ENCODE data around the gene RASA4B. TPM values are rescaled to one million over a fixed set of nuclear protein-coding genes. Genes with fewer than 3 reads are reported as not detected.

Gene RASA4B
- total and polyA plus RNA-seq, 2 experiments from 2014 or later = 0.99 to 1.5 TPM

DNA sequence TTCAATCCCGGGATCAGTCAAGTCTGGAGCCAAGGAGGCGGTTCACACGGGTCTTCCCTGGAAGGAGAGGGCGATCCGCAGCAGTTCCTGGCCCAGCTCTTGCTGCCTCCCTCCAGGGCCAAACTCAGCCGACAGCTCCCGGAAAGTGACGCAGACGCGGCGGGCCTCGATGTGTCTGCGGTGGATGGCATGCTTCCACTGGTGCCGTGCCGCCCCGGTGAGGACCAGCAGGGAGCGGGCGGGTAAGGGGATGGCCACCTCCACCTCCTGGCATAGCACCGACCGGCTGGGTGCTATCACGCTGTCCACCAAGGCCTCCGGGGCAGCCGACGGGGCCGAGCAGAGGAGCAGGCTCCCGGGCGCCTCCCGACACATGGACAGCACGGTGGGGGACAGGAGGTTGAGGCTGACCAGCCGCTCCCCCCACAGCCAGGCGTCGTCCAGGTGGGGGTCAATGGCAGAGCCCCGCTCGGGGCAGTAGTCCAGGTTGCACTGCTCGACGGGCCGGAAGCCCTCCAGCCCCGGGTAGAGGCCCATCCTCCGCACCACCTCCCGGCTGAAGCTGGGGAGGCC lies 60.1 kb downstream of the RASA4B start (continued):
- TF ChIP-seq, protein P1, sequence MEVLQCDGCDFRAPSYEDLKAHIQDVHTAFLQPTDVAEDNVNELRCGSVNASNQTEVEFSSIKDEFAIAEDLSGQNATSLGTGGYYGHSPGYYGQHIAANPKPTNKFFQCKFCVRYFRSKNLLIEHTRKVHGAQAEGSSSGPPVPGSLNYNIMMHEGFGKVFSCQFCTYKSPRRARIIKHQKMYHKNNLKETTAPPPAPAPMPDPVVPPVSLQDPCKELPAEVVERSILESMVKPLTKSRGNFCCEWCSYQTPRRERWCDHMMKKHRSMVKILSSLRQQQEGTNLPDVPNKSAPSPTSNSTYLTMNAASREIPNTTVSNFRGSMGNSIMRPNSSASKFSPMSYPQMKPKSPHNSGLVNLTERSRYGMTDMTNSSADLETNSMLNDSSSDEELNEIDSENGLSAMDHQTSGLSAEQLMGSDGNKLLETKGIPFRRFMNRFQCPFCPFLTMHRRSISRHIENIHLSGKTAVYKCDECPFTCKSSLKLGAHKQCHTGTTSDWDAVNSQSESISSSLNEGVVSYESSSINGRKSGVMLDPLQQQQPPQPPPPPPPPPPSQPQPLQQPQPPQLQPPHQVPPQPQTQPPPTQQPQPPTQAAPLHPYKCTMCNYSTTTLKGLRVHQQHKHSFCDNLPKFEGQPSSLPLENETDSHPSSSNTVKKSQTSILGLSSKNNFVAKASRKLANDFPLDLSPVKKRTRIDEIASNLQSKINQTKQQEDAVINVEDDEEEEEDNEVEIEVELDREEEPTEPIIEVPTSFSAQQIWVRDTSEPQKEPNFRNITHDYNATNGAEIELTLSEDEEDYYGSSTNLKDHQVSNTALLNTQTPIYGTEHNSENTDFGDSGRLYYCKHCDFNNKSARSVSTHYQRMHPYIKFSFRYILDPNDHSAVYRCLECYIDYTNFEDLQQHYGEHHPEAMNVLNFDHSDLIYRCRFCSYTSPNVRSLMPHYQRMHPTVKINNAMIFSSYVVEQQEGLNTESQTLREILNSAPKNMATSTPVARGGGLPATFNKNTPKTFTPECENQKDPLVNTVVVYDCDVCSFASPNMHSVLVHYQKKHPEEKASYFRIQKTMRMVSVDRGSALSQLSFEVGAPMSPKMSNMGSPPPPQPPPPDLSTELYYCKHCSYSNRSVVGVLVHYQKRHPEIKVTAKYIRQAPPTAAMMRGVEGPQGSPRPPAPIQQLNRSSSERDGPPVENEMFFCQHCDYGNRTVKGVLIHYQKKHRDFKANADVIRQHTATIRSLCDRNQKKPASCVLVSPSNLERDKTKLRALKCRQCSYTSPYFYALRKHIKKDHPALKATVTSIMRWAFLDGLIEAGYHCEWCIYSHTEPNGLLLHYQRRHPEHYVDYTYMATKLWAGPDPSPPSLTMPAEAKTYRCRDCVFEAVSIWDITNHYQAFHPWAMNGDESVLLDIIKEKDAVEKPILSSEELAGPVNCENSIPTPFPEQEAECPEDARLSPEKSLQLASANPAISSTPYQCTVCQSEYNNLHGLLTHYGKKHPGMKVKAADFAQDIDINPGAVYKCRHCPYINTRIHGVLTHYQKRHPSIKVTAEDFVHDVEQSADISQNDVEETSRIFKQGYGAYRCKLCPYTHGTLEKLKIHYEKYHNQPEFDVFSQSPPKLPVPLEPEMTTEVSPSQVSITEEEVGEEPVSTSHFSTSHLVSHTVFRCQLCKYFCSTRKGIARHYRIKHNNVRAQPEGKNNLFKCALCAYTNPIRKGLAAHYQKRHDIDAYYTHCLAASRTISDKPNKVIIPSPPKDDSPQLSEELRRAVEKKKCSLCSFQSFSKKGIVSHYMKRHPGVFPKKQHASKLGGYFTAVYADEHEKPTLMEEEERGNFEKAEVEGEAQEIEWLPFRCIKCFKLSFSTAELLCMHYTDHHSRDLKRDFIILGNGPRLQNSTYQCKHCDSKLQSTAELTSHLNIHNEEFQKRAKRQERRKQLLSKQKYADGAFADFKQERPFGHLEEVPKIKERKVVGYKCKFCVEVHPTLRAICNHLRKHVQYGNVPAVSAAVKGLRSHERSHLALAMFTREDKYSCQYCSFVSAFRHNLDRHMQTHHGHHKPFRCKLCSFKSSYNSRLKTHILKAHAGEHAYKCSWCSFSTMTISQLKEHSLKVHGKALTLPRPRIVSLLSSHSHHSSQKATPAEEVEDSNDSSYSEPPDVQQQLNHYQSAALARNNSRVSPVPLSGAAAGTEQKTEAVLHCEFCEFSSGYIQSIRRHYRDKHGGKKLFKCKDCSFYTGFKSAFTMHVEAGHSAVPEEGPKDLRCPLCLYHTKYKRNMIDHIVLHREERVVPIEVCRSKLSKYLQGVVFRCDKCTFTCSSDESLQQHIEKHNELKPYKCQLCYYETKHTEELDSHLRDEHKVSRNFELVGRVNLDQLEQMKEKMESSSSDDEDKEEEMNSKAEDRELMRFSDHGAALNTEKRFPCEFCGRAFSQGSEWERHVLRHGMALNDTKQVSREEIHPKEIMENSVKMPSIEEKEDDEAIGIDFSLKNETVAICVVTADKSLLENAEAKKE (CRISPR knock-in tag; IDR thresholded peaks at IDR 0.05) = no peak
- TF ChIP-seq STAT1 (IDR thresholded peaks at IDR 0.05; ENCODE audit: unreplicated experiment) = no peak
- TF ChIP-seq, protein P2, sequence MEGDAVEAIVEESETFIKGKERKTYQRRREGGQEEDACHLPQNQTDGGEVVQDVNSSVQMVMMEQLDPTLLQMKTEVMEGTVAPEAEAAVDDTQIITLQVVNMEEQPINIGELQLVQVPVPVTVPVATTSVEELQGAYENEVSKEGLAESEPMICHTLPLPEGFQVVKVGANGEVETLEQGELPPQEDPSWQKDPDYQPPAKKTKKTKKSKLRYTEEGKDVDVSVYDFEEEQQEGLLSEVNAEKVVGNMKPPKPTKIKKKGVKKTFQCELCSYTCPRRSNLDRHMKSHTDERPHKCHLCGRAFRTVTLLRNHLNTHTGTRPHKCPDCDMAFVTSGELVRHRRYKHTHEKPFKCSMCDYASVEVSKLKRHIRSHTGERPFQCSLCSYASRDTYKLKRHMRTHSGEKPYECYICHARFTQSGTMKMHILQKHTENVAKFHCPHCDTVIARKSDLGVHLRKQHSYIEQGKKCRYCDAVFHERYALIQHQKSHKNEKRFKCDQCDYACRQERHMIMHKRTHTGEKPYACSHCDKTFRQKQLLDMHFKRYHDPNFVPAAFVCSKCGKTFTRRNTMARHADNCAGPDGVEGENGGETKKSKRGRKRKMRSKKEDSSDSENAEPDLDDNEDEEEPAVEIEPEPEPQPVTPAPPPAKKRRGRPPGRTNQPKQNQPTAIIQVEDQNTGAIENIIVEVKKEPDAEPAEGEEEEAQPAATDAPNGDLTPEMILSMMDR (conservative IDR thresholded peaks at IDR 0.05; ENCODE audit: low read depth in 2 of 2) = no peak
- TF ChIP-seq NANOG (IDR thresholded peaks at IDR 0.05; ENCODE audit: borderline replicate concordance) = no peak
- TF ChIP-seq JUNB (IDR thresholded peaks at IDR 0.05; ENCODE audit: unreplicated experiment) = no peak

DNA sequence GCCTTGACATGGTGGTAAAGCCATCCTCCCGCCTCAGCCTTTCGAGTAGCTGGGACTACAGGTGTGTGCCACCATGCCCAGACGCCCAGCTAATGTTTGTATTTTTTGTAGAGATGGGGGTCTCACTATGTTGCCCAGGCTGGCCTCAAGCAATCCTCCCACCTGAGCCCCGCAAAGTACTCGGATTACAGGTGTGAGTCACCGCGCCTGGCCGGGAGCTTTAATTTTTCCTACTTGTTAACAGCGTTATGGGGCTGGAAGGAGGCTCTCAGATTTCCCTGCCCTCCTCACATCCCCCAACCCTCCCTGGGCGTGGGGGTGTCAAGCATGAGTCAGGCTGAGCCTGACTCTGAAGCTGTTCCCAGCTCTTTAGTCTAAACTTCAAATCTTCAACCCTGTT lies 61.2 kb downstream of the RASA4B start:
- H3K4me1 ChIP-seq (ENCODE audit: insufficient read depth) = no peaks in the 10 kb centered on the region
- H3K79me2 ChIP-seq (replicated peaks; ENCODE audit: insufficient read depth) = no peaks in the 10 kb centered on the region
- Mint-ChIP-seq H3K4me1 (peaks cover 3% of the 10 kb centered on the region; the same call in 1 of the 3 replicates), H3K9me3 (no peaks in the 10 kb centered on the region), H3K36me3 (ENCODE audit: low read depth) (peaks cover 25% of the 10 kb centered on the region), H3K27ac (no peak overlapping the region), H3K27me3 (ENCODE audit: insufficient read depth, low read depth, poor library complexity) (peaks cover 6% of the 10 kb centered on the region), H3K4me3 (no peak overlapping the region)
- H3F3A ChIP-seq (replicated peaks; ENCODE audit: low read depth) = no peaks in the 10 kb centered on the region
- H3K36me3 ChIP-seq (ENCODE audit: insufficient read depth) = peaks cover 7% of the 10 kb centered on the region; the same call in 1 of the 2 replicates
- ATAC-seq = no peak
- H3K27ac ChIP-seq (ENCODE audit: low read depth) = no peak overlapping the region
- no peak overlapping the region for H3K4me3 ChIP-seq
- H2AFZ ChIP-seq = no peak overlapping the region
- H3K4me2 ChIP-seq = no peak overlapping the region
- no peaks in the 10 kb centered on the region for H3K9me2 ChIP-seq (ENCODE audit: insufficient read depth)
- H3K27me3 ChIP-seq (ENCODE audit: insufficient read depth) = no peaks in the 10 kb centered on the region
- no peak for DNase-seq (ENCODE audit: low spot score)
- H4K20me1 ChIP-seq (replicated peaks; ENCODE audit: insufficient read depth) = no peaks in the 10 kb centered on the region; the same call in 1 of the 2 replicates
- TF ChIP-seq EZH2 (IDR thresholded peaks at IDR 0.05; ENCODE audit: low read depth, unreplicated experiment) = no peak
- TF ChIP-seq, protein P2 (conservative IDR thresholded peaks at IDR 0.05; ENCODE audit: low read depth in 2 of 2) = no peak
- no peak for TF ChIP-seq POLR2AphosphoS5 (IDR thresholded peaks at IDR 0.05; ENCODE audit: low read depth)
- TF ChIP-seq ZNF114 (CRISPR knock-in tag; IDR thresholded peaks at IDR 0.05) = no peak
- no peak for TF ChIP-seq ZNF331 (CRISPR knock-in tag; IDR thresholded peaks at IDR 0.05; ENCODE audit: low read depth)
- no peak for TF ChIP-seq JUNB (IDR thresholded peaks at IDR 0.05; ENCODE audit: unreplicated experiment)
- TF ChIP-seq EZH2phosphoT487 (IDR thresholded peaks at IDR 0.05; ENCODE audit: unreplicated experiment) = no peak
- TF ChIP-seq, protein P3, sequence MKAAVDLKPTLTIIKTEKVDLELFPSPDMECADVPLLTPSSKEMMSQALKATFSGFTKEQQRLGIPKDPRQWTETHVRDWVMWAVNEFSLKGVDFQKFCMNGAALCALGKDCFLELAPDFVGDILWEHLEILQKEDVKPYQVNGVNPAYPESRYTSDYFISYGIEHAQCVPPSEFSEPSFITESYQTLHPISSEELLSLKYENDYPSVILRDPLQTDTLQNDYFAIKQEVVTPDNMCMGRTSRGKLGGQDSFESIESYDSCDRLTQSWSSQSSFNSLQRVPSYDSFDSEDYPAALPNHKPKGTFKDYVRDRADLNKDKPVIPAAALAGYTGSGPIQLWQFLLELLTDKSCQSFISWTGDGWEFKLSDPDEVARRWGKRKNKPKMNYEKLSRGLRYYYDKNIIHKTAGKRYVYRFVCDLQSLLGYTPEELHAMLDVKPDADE (IDR thresholded peaks at IDR 0.05) = no peak
- no peak for TF ChIP-seq STAT1 (IDR thresholded peaks at IDR 0.05; ENCODE audit: unreplicated experiment)
